HG02970 (cell line): ENCODE data around the gene PTDSS2.

ENCODE experiments used
- ATAC-seq: cut with Tn5 transposase; IDR thresholded peaks from one replicate; pipeline ENCODE4 v1.9.1; 2021; ENCODE audit warnings: mild to moderate bottlenecking, moderate library complexity, moderate number of reproducible peaks; ENCODE audit not compliant: unreplicated experiment, low FRiP score

Gene PTDSS2

GRCh38 chr11:521177-521688 is 71.2 kb downstream of the PTDSS2 start:
- ATAC-seq, result no peak

- ATAC-seq, result no peak
Measured at GRCh38 chr11:526192-526591, 76.1 kb downstream of the PTDSS2 start.

GRCh38 chr11:528166-528814 is 78.2 kb downstream of the PTDSS2 start:
- ATAC-seq, result no peak

- no peak for ATAC-seq
Measured at GRCh38 chr11:528815-529727, 79.0 kb downstream of the PTDSS2 start.

GRCh38 chr11:529728-530411 is 79.8 kb downstream of the PTDSS2 start:
- no peak for ATAC-seq

- ATAC-seq, result no peak
Measured at GRCh38 chr11:530960-531831, 81.1 kb downstream of the PTDSS2 start.

- no peak for ATAC-seq
Measured at GRCh38 chr11:531919-532526, 81.9 kb downstream of the PTDSS2 start.

- no peak for ATAC-seq
Measured at GRCh38 chr11:532527-532985, 82.5 kb downstream of the PTDSS2 start.

GRCh38 chr11:532986-533585 is 83.0 kb downstream of the PTDSS2 start:
- no peak for ATAC-seq

- ATAC-seq, result no peak
Measured at GRCh38 chr11:533586-534395, 83.7 kb downstream of the PTDSS2 start.

GRCh38 chr11:534396-535209 is 84.5 kb downstream of the PTDSS2 start:
- peak; percentile 1 for ATAC-seq

GRCh38 chr11:535210-535518 is 85.1 kb downstream of the PTDSS2 start:
- no peak for ATAC-seq

- peak; percentile 74 for ATAC-seq
Measured at GRCh38 chr11:535519-536454, 85.7 kb downstream of the PTDSS2 start, which contains the start of gene HRAS. Gene HRAS, minus strand, starts transcription at chr11:535576.

- ATAC-seq, result peak; percentile 36
Measured at GRCh38 chr11:536841-537621, 87.0 kb downstream of the PTDSS2 start, which contains the start of gene LRRC56. Gene LRRC56, plus strand, starts transcription at chr11:537527. Its CDS starts 3,158 bp downstream, at chr11:540685.

- no peak for ATAC-seq
Measured at GRCh38 chr11:537622-538430, 87.7 kb downstream of the PTDSS2 start.
